ENCODE results near the gene SUSD4.
"Not testable (repeated sequence)": the region's sequence is repeated elsewhere in the genome, so short reads cannot be mapped to it uniquely, and the experiment has no call there.

The SUSD4 gene

GRCh38 chr1:223363856-223364684 is at the start of gene SUSD4:
Gene SUSD4 (minus strand): TSS chr1:223364176. CDS start chr1:223363425, 751 bp downstream.
- in situ Hi-C loops (cut with MboI; ENCODE audit: low sequenced_read_pairs), result no loop called here

DNA sequence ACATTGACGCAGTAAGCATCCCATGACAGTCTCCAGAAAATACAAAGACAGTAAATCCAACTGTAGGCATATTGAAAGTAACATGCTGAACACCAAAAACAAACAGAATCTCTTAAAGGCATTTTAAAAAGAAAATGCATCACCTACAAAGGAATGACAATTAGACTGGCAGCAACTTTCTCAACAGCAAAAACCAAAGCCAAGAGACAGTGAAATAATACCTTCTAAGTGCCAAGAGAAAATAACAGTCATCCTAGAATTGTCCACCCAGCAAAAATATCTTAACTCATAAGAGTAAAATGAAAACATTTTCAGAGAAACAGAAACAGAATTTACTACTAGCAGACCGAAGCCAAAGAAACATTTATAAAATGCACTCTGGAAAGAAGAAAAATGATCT is 49.2 kb upstream of the SUSD4 start:
- in situ Hi-C loops (cut with MboI; ENCODE audit: low sequenced_read_pairs), result no loop called here

- in situ Hi-C loops (cut with MboI; ENCODE audit: low sequenced_read_pairs), result no loop called here
These were observed 47.7 kb upstream of the SUSD4 start for GRCh38 chr1:223411710-223412109.

DNA sequence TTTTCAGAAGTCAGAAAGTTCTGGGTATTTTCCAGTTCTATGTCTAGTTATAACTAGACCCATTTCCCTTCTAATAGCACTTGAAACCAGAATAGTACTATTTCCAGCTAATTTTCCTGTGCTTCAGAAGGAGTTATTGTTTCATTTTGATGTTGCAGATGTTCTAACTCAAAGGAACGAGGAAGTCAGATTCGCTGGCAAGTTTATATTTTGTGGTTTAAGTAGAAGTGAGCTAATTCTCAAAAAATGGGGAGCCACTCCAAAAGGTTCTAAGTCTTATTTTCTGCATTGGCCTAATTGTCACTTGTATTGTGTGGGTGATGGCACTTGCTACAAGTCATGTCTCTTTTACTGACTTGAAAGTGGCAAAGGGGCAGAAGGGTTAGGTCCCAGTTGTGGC is 47.3 kb upstream of the SUSD4 start:
- in situ Hi-C loops (cut with MboI; ENCODE audit: low sequenced_read_pairs), result no loop called here

- in situ Hi-C loops (cut with MboI; ENCODE audit: low sequenced_read_pairs), result no loop called here
These were observed 46.1 kb upstream of the SUSD4 start for GRCh38 chr1:223410036-223410435.

DNA sequence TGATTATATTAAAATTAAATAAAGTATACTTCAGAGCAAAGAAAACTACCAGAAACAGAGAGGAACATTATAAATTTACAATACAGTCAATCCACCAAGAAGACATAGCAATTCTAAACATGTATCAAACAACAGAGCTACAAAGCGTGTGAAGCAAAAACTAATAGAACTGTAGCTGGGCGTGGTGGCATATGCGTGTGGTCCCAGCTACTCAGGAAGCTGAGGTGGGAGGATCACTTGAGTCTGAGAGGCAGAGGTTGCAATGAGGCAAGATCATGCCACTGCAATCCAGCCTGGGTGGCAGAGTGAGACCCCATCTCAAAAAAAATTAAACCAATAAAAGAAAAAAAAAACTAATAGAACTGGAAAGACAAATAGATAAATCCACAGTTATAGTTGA is 41.5 kb upstream of the SUSD4 start:
- in situ Hi-C loops (cut with MboI; ENCODE audit: low sequenced_read_pairs), result no loop called here

DNA sequence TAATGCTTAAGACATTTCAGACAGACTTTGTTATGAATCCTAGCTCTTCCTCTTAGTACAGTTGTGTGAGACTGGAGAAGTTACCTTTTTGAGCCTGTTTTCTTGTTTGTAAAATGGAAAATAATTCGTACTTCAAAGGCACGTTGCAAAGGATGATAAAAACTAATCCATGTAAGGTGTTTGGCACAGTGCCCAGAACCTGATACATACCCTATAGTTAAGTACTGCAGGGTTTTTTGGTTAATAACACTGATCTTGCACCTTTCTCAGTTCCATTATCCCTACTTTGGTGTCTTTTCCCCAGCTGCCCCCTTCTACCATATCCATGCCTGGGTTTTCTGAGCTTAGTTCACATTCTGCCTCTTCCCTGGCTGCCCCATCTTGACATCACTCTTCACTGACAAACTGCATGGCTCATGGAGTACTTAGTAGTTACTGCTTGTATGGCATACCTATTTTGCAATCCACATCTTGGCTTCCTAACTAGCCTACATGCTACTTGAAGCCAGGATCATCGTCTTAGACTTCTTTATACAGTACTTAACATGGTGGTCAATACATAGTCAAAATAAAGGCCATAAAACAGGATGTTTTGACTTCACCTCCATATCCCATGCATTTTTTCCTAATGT is 39.3 kb upstream of the SUSD4 start:
- in situ Hi-C loops (cut with MboI; ENCODE audit: low sequenced_read_pairs), result no loop called here

GRCh38 chr1:223402790-223403142 is 38.8 kb upstream of the SUSD4 start:
- in situ Hi-C loops (cut with MboI; ENCODE audit: low sequenced_read_pairs), result no loop called here

DNA sequence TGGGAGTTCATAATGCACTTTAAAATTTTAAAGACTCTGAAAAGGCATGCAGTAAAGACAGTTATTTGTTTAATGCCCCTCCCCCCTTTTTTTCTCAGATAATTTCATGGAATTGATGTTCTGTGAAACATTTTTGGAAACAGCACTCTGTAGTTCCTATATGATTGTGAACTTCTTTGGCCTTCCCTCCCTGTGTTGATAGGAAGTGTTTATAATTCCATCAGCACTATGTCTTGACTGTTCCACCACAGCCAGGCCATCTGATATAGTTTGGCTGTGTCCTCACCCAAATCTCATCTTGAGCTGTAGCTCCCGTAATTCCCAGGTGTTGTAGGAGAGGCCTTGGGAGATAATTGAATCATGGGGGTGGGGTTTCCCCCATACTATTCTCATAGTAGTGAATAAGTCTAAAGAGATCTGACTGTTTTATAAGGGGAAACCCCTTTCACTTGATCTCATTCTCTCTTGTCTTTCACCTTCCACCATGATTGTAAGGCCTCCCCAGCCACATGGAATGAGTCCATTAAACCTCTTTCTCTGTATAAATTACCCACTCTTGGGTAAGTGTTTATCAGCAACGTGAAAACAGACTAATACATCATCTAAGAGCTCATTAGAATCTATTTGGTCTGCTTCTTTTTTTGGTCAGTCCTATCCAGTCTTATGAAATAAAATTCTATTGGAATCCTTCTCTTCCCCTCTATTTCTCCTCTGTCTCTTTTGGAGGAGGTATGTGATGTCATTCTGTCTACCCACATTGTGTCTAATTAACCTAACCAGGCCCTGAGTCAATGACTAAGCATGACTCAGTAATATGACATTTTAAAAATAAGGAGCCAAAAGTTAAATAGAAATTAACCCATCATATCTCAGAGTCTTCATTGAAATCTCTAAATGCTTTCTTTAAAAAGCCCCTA is 38.2 kb upstream of the SUSD4 start:
- in situ Hi-C loops (cut with MboI; ENCODE audit: low sequenced_read_pairs), result no loop called here

- in situ Hi-C loops (cut with MboI; ENCODE audit: low sequenced_read_pairs), result not testable (repeated sequence)
These were observed 35.4 kb upstream of the SUSD4 start for GRCh38 chr1:223399393-223399792.

- in situ Hi-C loops (cut with MboI; ENCODE audit: low sequenced_read_pairs), result no loop called here
These were observed 30.7 kb upstream of the SUSD4 start for GRCh38 chr1:223394706-223395105.

- in situ Hi-C loops (cut with MboI; ENCODE audit: low sequenced_read_pairs), result no loop called here
These were observed 30.3 kb upstream of the SUSD4 start for GRCh38 chr1:223394242-223394641.

DNA sequence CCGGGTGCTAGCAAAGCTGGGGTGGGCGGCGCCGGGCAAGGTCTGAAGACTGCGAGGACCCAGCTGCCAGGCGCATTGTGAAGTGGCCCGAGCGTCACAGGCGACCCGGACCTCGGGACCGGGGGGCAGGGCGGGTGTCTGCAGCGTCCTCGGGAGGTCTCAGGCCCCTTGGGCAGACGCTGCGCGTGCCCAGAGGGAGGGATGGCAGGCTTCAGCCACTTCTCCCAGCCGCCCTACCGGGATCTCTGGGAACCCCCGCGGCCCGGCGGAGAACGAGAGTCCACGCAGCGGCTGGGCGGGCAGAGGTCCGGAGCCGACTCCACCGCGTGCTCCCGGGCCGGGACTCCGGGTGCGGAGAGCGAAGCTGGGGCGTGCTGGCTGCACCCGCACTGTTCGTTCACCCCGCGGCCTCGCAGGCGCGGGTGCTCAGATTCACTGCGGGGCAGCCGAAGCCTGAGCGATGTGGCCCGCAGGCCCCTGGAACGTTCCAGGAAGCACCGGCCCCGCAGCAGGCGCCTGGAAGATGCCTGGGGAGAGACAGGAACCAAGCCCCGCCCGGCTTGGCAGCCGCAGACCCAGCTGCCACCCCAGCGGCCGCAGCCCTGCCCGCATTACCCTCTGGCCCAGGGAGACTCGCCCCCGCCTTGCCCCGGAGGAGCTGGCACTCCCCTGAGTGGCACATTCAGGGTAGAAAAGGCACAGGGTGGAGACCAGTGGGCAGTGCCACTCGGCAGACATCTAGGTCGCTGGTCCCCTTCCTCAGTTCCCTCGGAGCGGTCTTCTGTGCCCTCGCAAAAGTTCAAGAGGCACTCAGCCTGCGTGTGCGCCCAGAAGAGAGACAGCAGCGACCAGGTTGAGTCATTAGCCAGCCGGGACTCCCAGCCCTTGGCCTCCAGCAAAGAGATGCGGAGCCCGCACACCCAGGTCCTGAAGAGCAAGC is 29.6 kb upstream of the SUSD4 start, which contains the start of gene CCDC185:
Gene CCDC185, plus strand, starts transcription at position 141 of the 940 bp plus-strand sequence. Its CDS starts 61 bp downstream, at position 202.
- in situ Hi-C loops (cut with MboI; ENCODE audit: low sequenced_read_pairs), result no loop called here

DNA sequence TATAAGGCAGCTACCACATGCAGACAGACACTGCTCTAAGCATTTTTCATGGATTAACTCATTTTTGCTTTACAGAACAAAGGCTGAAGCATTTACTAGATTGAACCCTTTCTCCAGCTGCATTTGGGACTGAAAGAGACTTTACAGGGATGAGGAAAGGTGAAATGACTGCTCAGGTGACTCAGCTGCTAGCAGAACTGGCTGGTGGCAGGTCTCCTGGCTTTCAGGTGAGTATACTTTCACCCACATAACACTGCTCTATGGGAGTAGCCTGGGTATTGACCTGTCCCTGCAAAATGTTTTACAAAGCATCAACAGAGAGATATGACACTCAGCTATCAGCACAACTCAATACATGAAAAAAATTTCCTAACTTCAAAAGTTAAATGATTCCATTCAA is 26.6 kb upstream of the SUSD4 start:
- in situ Hi-C loops (cut with MboI; ENCODE audit: low sequenced_read_pairs), result no loop called here

GRCh38 chr1:223386013-223386412 is 22.0 kb upstream of the SUSD4 start:
- in situ Hi-C loops (cut with MboI; ENCODE audit: low sequenced_read_pairs), result no loop called here

- in situ Hi-C loops (cut with MboI; ENCODE audit: low sequenced_read_pairs), result no loop called here
These were observed 14.8 kb upstream of the SUSD4 start for GRCh38 chr1:223378754-223379153.

GRCh38 chr1:223374064-223374610 is 10.2 kb upstream of the SUSD4 start:
- in situ Hi-C loops (cut with MboI; ENCODE audit: low sequenced_read_pairs), result no loop called here

DNA sequence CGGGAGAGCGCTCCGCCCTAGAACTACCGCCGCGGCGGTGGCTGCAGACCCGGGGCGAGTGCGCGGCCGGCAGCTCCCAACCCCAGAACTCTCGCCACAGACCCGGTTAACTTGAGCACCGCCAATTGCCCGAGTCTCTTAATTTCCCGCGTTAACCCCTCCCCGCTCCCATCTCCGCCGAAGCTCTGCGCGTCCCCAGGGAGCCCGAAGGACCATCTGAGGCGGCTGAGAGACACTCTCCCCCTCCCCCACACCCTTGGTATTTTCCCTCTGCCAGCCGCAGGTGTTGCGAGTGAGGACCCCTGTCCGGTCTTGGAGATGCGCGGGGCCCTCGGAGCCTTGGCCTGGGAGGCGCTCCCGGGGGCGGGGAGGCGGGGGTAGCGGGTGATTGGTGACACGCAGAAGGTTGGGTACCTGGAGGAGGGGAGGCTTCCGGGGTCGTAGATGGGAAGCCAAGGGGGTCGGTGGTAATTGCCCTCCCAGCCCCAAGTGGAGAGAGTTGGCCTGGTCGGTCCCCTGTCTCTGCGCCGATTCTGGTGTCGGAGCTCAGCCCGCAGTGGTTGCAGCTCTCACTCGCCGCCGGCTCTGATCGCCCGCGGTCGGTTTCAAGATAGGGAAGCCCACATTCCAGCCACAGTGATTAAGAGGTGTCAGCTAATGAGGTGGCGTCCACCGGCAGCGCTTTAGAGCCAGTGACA is 858 bp upstream of the SUSD4 start:
- in situ Hi-C loops (cut with MboI; ENCODE audit: low sequenced_read_pairs), result no loop called here

All from hTERT RPE-1 (cell line).